ENCODE results near the gene PPARG.
A peak's percentile ranks its signal among the peaks of the same experiment; 100 is the strongest.
"Not testable (repeated sequence)": the region's sequence is repeated elsewhere in the genome, so short reads cannot be mapped to it uniquely, and the experiment has no call there.

Gene PPARG

DNA sequence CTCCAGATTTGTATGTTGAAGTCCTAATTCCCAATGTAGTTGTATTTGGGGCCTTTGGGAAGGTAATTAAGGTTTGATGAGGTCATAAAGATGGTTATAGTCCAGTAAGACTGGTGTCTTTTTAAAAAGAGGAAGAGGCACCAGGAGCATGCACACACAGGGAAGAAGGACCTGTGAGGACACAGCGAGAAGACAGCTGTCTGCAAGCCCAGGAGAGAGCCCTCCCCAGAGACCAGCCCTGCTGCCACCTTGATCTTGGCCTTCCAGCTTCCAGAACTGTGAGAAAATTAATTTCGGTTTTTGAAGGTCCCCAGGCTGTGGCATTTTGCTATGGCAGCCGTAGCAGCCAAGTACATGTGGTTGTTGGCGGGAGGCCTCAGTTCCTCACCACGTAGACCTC is 162.6 kb downstream of the PPARG start:
- Histone ChIP-seq H3K9ac (ENCODE audit: low read length) (no peak overlapping the region), H3K4me1 (ENCODE audit: control insufficient read depth, insufficient read depth, low read length) (peaks cover 31% of the 10 kb centered on the region), H3K27me3 (replicated peaks; ENCODE audit: control insufficient read depth, insufficient read depth, low read length) (no peaks in the 10 kb centered on the region), H3K9me3 (ENCODE audit: control insufficient read depth, low read length) (no peaks in the 10 kb centered on the region), H3K36me3 (ENCODE audit: control insufficient read depth, insufficient read depth, low read length, severe bottlenecking) (peaks cover 3% of the 10 kb centered on the region), H3K4me3 (ENCODE audit: low read length) (no peak overlapping the region)
- no peak for DNase-seq (ENCODE audit: low read depth)

DNA sequence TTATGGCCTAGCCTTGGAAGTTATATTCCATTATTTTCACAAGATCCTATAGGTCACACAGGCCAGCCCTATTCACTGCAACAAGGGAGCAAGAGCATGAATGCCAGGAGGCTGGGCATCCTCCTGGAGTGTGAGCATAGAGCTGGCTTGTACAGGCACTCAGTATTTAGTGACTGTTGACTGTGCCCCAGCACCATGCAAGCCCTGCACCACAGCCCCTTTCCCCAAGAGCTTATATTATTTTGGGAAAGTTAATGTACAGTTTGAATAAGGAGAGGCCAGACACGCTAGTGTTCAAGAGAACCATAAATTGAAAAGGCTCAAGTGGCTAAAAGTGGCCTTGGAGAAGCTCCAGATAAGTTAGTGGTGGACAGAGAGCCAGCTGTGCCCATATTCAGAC is 163.1 kb downstream of the PPARG start:
- no peak overlapping the region for H3K4me3 ChIP-seq (ENCODE audit: low read length)
- peak overlapping the region; percentile 39 for H3K9ac ChIP-seq (ENCODE audit: low read length)
- peaks cover 3% of the 10 kb centered on the region for H3K36me3 ChIP-seq (ENCODE audit: control insufficient read depth, insufficient read depth, low read length, severe bottlenecking)
- H3K4me1 ChIP-seq (ENCODE audit: control insufficient read depth, insufficient read depth, low read length): peaks cover 31% of the 10 kb centered on the region
- DNase-seq (ENCODE audit: low read depth): no peak
- no peaks in the 10 kb centered on the region for H3K27me3 ChIP-seq (replicated peaks; ENCODE audit: control insufficient read depth, insufficient read depth, low read length)
- no peaks in the 10 kb centered on the region for H3K9me3 ChIP-seq (ENCODE audit: control insufficient read depth, low read length)

DNA sequence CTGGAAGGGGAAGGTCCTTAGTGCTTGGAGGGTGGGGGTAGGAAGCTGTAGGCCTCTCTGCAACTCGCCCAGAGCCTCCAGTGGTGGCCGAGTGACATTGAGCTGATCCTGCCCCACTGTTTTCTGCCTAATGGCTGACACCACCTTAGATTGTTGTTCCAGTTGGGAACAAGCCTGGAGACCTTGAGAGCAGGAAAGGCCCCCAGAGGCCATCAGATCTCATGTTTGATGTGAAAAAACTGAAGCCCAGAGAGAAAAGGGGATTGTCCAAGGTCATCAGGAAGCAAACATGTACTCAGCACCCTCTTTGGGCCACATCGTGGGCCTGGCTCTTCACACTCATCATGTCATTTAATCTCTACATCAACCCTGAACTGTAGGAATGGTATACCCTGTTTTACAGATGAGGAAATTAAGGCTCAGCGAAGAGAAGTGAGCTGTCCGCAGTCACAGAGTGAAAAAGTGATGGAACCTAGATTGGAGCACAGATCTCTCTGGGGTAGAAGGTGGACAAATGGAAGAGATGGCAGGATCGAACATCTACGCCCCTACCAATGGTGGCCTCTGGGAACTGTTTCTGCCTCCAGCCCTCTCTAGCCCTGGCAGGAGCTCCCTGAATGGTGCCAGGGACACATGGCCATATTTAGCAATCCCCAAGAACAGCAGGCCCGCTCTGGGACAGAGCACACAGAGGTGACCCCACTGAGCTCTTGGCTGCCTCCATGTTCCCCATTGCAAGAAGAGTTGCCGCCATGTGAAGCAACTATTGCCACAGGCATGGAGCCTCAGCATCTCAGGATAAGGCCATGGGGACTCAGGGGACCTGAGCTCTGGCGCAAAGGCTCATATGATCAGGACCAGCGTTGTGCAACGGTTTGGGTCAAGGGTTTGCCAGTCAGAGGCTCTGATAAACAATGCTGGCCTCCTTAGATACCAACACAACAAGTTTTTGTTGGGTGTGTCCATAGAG is 163.8 kb downstream of the PPARG start:
- Histone ChIP-seq H3K36me3 (ENCODE audit: control insufficient read depth, insufficient read depth, low read length, severe bottlenecking) (peaks cover 3% of the 10 kb centered on the region), H3K9ac (ENCODE audit: low read length) (peak overlapping the region; percentile 39), H3K4me1 (ENCODE audit: control insufficient read depth, insufficient read depth, low read length) (peaks cover 31% of the 10 kb centered on the region), H3K9me3 (ENCODE audit: control insufficient read depth, low read length) (no peaks in the 10 kb centered on the region), H3K27me3 (replicated peaks; ENCODE audit: control insufficient read depth, insufficient read depth, low read length) (no peaks in the 10 kb centered on the region), H3K4me3 (ENCODE audit: low read length) (no peak overlapping the region)
- DNase-seq (ENCODE audit: low read depth): no peak

DNA sequence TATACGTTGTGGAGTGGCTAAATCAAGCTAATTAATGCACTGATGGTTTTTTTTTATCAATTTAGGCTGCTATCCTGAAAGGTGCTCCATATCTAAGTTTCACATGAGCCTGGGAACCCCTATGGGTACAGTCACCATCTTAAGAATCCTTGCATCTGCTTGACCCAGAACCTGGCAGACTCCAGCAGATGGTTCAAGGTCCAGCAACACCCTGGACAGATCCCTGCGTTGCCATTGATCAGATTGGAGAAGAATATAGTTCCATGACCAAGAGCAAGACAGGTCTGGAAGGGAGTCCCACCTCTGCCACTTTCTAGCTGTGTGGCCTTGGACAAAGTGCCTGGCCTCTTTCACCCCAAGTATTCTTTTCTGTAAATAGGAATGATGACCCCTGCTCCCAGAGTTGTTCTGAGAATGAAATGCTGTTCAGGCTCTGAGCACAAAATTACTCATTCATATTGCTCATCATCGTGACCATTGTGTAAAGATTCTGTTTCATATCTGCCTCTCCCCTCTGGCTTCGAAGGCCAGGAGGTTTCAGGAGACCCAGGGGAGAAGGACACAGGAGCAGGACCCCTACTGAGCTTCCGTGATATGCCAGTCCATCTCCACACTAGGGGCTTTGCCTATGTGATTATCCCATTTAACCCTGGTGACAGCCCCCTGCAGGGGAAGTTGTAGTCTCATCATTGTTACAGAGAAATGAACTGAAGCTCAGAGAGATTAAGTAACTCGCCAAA is 165.4 kb downstream of the PPARG start:
- Histone ChIP-seq H3K27me3 (replicated peaks; ENCODE audit: control insufficient read depth, insufficient read depth, low read length) (no peaks in the 10 kb centered on the region), H3K36me3 (ENCODE audit: control insufficient read depth, insufficient read depth, low read length, severe bottlenecking) (peaks cover 3% of the 10 kb centered on the region), H3K9ac (ENCODE audit: low read length) (peak overlapping the region; percentile 30), H3K4me3 (ENCODE audit: low read length) (no peak overlapping the region), H3K9me3 (ENCODE audit: control insufficient read depth, low read length) (no peaks in the 10 kb centered on the region), H3K4me1 (ENCODE audit: control insufficient read depth, insufficient read depth, low read length) (peaks cover 42% of the 10 kb centered on the region)
- peak; percentile 15 for DNase-seq (ENCODE audit: low read depth)

DNA sequence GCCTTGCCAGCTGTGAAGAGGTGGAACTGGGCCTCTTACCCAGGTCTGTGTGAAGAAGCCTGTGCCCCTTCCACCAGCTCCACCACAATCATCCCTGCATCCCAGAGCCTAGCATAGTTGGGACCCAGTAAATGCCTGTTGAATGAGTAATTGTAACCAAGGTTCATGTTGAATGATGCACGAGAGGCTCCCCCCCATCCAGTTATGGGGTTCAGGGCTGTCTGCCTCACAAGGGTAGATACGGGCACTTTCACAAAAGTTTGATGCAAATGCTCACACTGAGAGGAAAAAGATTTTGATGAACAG is 165.9 kb downstream of the PPARG start:
- Histone ChIP-seq H3K9me3 (ENCODE audit: control insufficient read depth, low read length) (no peaks in the 10 kb centered on the region), H3K9ac (ENCODE audit: low read length) (peak overlapping the region; percentile 30), H3K36me3 (ENCODE audit: control insufficient read depth, insufficient read depth, low read length, severe bottlenecking) (peaks cover 3% of the 10 kb centered on the region), H3K27me3 (replicated peaks; ENCODE audit: control insufficient read depth, insufficient read depth, low read length) (no peaks in the 10 kb centered on the region), H3K4me1 (ENCODE audit: control insufficient read depth, insufficient read depth, low read length) (peaks cover 47% of the 10 kb centered on the region), H3K4me3 (ENCODE audit: low read length) (no peak overlapping the region)
- no peak for DNase-seq (ENCODE audit: low read depth)

DNA sequence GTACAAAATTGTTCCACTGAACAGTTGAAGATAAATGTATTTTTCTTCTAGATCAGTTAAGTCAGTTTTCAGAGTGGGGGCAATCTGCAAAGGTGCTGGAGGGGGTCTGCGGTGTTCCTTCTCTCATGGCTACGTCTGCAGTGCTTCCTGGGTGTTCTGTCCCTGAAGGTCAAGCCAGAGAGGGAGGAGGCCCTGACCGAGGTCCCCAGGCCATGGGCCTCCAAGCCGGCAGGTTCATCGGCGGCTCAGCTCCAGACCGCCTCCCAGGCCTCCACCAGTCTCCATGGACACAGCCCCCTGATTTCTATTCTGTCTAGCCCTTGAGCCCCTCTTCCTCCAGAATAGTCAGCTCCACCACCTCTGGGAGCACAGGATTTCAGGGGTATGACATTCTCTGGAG is 166.9 kb downstream of the PPARG start:
- Histone ChIP-seq H3K9ac (ENCODE audit: low read length) (no peak overlapping the region), H3K4me1 (ENCODE audit: control insufficient read depth, insufficient read depth, low read length) (peaks cover 53% of the 10 kb centered on the region), H3K36me3 (ENCODE audit: control insufficient read depth, insufficient read depth, low read length, severe bottlenecking) (peaks cover 3% of the 10 kb centered on the region), H3K27me3 (replicated peaks; ENCODE audit: control insufficient read depth, insufficient read depth, low read length) (no peaks in the 10 kb centered on the region), H3K4me3 (ENCODE audit: low read length) (no peak overlapping the region), H3K9me3 (ENCODE audit: control insufficient read depth, low read length) (no peaks in the 10 kb centered on the region)
- no peak for DNase-seq (ENCODE audit: low read depth)

DNA sequence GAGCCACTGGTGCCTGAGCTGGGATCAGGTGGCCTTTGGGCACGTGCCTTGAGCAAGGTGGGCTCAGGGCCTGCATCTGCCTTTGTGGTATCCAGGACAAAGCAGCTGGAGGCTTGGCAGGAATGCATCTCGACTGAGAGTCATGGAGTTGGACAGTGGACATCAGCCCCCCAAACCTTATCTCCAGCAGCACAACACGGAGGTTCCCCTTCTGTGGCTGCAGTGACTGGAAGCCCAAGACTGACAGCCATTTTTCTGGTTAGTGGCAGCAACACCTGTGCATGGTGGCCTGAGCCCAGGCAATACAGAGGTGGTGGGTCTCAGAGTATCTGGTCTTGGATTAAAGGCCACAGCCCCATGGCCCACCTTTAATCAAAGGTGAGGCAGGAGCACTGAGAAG is 167.6 kb downstream of the PPARG start:
- Histone ChIP-seq H3K4me3 (ENCODE audit: low read length) (no peak overlapping the region), H3K36me3 (ENCODE audit: control insufficient read depth, insufficient read depth, low read length, severe bottlenecking) (peaks cover 3% of the 10 kb centered on the region), H3K9ac (ENCODE audit: low read length) (no peak overlapping the region), H3K9me3 (ENCODE audit: control insufficient read depth, low read length) (no peaks in the 10 kb centered on the region), H3K4me1 (ENCODE audit: control insufficient read depth, insufficient read depth, low read length) (peaks cover 57% of the 10 kb centered on the region), H3K27me3 (replicated peaks; ENCODE audit: control insufficient read depth, insufficient read depth, low read length) (no peaks in the 10 kb centered on the region)
- no peak for DNase-seq (ENCODE audit: low read depth)

DNA sequence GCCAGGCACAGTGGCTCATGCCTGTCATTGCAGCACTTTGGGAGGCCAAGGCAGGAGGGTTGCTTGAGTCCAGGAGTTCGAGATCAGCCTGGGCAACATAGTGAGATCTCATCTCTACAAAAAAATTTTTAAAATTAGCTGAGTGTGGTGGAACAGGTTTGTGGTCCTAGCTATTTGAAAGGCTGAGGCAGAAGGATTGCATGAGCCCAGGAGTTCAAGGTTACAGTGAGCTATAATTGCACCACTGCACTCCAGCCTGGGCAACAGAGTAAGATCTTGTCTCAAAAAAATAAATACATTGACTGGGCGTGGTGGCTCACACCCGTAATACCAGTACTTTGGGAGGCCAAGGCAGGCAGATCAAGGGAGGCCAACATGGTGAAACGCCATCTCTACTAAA is 168.5 kb downstream of the PPARG start:
- DNase-seq (ENCODE audit: low read depth); H3K9ac ChIP-seq (ENCODE audit: low read length); H3K36me3 ChIP-seq (ENCODE audit: control insufficient read depth, insufficient read depth, low read length, severe bottlenecking); H3K27me3 ChIP-seq (replicated peaks; ENCODE audit: control insufficient read depth, insufficient read depth, low read length); H3K9me3 ChIP-seq (ENCODE audit: control insufficient read depth, low read length); H3K4me3 ChIP-seq (ENCODE audit: low read length): not testable (repeated sequence)
- peaks cover 58% of the 10 kb centered on the region for H3K4me1 ChIP-seq (ENCODE audit: control insufficient read depth, insufficient read depth, low read length)

DNA sequence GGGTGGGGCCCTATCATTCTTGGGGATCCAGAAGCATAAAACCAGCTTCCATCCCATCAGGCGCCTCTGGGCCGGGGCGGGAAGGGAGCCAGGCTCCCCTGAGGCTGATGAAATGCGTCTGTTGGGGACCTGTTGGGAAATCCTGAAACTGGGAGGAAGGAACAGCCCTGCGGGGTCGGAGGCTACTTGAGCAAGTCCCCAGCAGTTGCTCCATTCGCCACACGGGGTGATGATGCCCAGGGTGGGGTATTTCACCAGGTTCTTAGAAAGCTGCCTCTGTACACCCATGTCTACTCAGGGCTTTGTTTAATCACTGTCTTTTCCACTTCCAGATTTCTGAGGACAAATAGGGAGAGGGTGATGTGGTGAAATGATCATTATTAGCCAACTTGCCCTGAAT is 170.0 kb downstream of the PPARG start:
- H3K9ac ChIP-seq (ENCODE audit: low read length): no peak overlapping the region
- no peak for DNase-seq (ENCODE audit: low read depth)
- H3K9me3 ChIP-seq (ENCODE audit: control insufficient read depth, low read length): no peaks in the 10 kb centered on the region
- peaks cover 57% of the 10 kb centered on the region for H3K4me1 ChIP-seq (ENCODE audit: control insufficient read depth, insufficient read depth, low read length)
- no peak overlapping the region for H3K4me3 ChIP-seq (ENCODE audit: low read length)
- H3K36me3 ChIP-seq (ENCODE audit: control insufficient read depth, insufficient read depth, low read length, severe bottlenecking): no peaks in the 10 kb centered on the region
- H3K27me3 ChIP-seq (replicated peaks; ENCODE audit: control insufficient read depth, insufficient read depth, low read length): no peaks in the 10 kb centered on the region

DNA sequence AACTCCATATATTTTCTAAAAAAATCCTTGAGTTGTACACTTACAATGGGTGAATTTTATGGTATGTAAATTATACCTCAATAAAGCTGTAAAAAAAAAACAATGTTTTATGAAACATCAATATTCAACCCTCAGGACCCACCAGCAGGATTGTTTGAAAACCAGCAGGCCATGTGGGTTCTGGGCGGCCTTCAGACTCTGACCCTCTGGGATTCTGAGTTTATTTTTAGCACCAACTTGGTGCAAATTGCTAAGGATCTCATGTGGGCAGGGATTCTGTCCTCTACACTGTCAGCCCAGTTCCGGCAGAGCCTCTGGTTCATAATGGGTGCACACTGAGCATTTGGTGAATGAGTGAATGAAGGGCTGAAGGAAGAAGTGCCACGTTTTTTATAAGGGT is 171.3 kb downstream of the PPARG start:
- Histone ChIP-seq H3K27me3 (replicated peaks; ENCODE audit: control insufficient read depth, insufficient read depth, low read length) (no peaks in the 10 kb centered on the region), H3K36me3 (ENCODE audit: control insufficient read depth, insufficient read depth, low read length, severe bottlenecking) (no peaks in the 10 kb centered on the region), H3K4me1 (ENCODE audit: control insufficient read depth, insufficient read depth, low read length) (peaks cover 45% of the 10 kb centered on the region), H3K4me3 (ENCODE audit: low read length) (no peak overlapping the region), H3K9ac (ENCODE audit: low read length) (no peak overlapping the region), H3K9me3 (ENCODE audit: control insufficient read depth, low read length) (no peaks in the 10 kb centered on the region)
- no peak for DNase-seq (ENCODE audit: low read depth)

DNA sequence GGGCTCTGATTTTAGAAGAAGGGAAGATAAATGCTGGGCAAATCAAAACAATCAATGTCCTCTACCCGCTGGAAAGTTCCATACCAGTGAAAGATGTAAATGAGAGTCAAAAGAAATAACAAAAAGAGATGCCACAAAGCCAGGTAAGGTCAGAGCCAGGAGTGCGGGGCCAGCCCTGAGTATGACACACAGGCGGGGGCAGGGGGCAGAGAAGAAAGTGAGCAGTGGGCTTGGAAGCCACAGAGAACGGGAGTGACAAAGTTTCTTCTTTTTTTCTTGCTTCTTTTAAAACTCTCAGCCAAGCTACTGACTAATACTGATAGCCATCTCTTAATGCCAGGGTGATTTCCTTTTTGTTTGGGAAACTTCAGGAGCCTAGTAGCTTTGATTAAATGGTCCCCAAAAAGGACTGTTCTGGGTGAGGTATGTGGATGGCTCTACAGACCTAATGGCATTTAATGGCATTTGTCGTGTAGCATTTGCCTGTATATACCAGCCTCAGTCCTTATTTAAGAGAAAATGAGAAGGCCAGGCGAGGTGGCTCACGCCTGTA is 172.3 kb downstream of the PPARG start:
- peak; percentile 26 for DNase-seq (ENCODE audit: low read depth)
- no peaks in the 10 kb centered on the region for H3K36me3 ChIP-seq (ENCODE audit: control insufficient read depth, insufficient read depth, low read length, severe bottlenecking)
- no peaks in the 10 kb centered on the region for H3K9me3 ChIP-seq (ENCODE audit: control insufficient read depth, low read length)
- H3K27me3 ChIP-seq (replicated peaks; ENCODE audit: control insufficient read depth, insufficient read depth, low read length): no peaks in the 10 kb centered on the region
- no peak overlapping the region for H3K9ac ChIP-seq (ENCODE audit: low read length)
- peaks cover 45% of the 10 kb centered on the region for H3K4me1 ChIP-seq (ENCODE audit: control insufficient read depth, insufficient read depth, low read length)
- no peak overlapping the region for H3K4me3 ChIP-seq (ENCODE audit: low read length)

Measured in adipocyte (in vitro differentiated cells).